ENCODE results near the gene PPP1R3A.
"Not testable (repeated sequence)": the region's sequence is repeated elsewhere in the genome, so short reads cannot be mapped to it uniquely, and the experiment has no call there.

The PPP1R3A gene

GRCh38 chr7:113918946-113919345, at the start of gene PPP1R3A:
TSS of gene PPP1R3A (minus strand) at chr7:113919009. CDS start at chr7:113918996, 13 bp downstream.
- no peak for DNase-seq

GRCh38 chr7:113963356-113963755, 44.5 kb upstream of the PPP1R3A start:
- no peak for DNase-seq

- no peak for DNase-seq
These were observed 41.1 kb upstream of the PPP1R3A start for GRCh38 chr7:113959910-113960309.

GRCh38 chr7:113955157-113955556, 36.3 kb upstream of the PPP1R3A start:
- DNase-seq: no peak

- no peak for DNase-seq
These were observed 34.7 kb upstream of the PPP1R3A start for GRCh38 chr7:113953553-113953952.

GRCh38 chr7:113945018-113945938, 26.5 kb upstream of the PPP1R3A start:
- no peak for DNase-seq

GRCh38 chr7:113936982-113937381, 18.2 kb upstream of the PPP1R3A start:
- DNase-seq: no peak

GRCh38 chr7:113936535-113936934, 17.7 kb upstream of the PPP1R3A start:
- no peak for DNase-seq

GRCh38 chr7:113929389-113929788, 10.6 kb upstream of the PPP1R3A start:
- not testable (repeated sequence) for DNase-seq

GRCh38 chr7:113928112-113928511, 9.3 kb upstream of the PPP1R3A start:
- DNase-seq: no peak

GRCh38 chr7:113922049-113922448, 3.2 kb upstream of the PPP1R3A start:
- DNase-seq: no peak

- no peak for DNase-seq
These were observed 2.6 kb upstream of the PPP1R3A start for GRCh38 chr7:113921363-113921762.

- DNase-seq: no peak
These were observed 969 bp downstream of the PPP1R3A start for GRCh38 chr7:113917840-113918239.

GRCh38 chr7:113915956-113916355, 2.9 kb downstream of the PPP1R3A start:
- DNase-seq: no peak

- no peak for DNase-seq
These were observed 5.9 kb downstream of the PPP1R3A start for GRCh38 chr7:113912876-113913275.

- no peak for DNase-seq
These were observed 11.2 kb downstream of the PPP1R3A start for GRCh38 chr7:113907617-113908016.

- no peak for DNase-seq
These were observed 14.3 kb downstream of the PPP1R3A start for GRCh38 chr7:113904521-113904920.

- DNase-seq: no peak
These were observed 26.0 kb downstream of the PPP1R3A start for GRCh38 chr7:113892818-113893217.

GRCh38 chr7:113891828-113892227, 27.0 kb downstream of the PPP1R3A start:
- DNase-seq: no peak

GRCh38 chr7:113891031-113891350, 27.8 kb downstream of the PPP1R3A start:
- DNase-seq: no peak

- DNase-seq: no peak
These were observed 28.3 kb downstream of the PPP1R3A start for GRCh38 chr7:113890331-113891030.

- DNase-seq: no peak
These were observed 35.7 kb downstream of the PPP1R3A start for GRCh38 chr7:113883096-113883495.

GRCh38 chr7:113880559-113880958, 38.2 kb downstream of the PPP1R3A start:
- DNase-seq: no peak

- DNase-seq: no peak
These were observed 40.3 kb downstream of the PPP1R3A start for GRCh38 chr7:113878394-113878992.
